ENCODE results near the gene LRP1-AS. TPM values are rescaled to one million over a fixed set of nuclear protein-coding genes. Genes with fewer than 3 reads are reported as not detected.

The LRP1-AS gene
- total RNA-seq, 4 donors from 2014 or later: not detected

GRCh38 chr12:57194253-57194652 lies 46.8 kb upstream of the LRP1-AS start:
- Histone ChIP-seq H3K9me3 (no peaks in the 10 kb centered on the region), H3K36me3 (peaks cover 1 to 100% (median 26%) of the 10 kb centered on the region in 3 donors), H3K4me3 (no peak overlapping the region), H3K4me1 (no peaks in the 10 kb centered on the region), H3K27me3 (no peaks in the 10 kb centered on the region), H3K27ac (no peak overlapping the region)
- DNase-seq (ENCODE audit: low spot score in 2 of 2): no peak
- WGBS, 2 donors: 92 to 93% methylated on average over 15 to 16 of the region's 18 CpGs
- TF ChIP-seq EP300 (IDR thresholded peaks at IDR 0.05) (no peak), POLR2A (IDR thresholded peaks at IDR 0.05) (no peak), CTCF (IDR thresholded peaks at IDR 0.05) (no peak)

GRCh38 chr12:57193706-57194245 lies 46.4 kb upstream of the LRP1-AS start:
- H3K4me3 ChIP-seq: no peak overlapping the region
- WGBS, 2 donors: 83 to 86% methylated on average over 7 to 18 of the region's 19 CpGs
- H3K9me3 ChIP-seq: no peaks in the 10 kb centered on the region
- TF ChIP-seq EP300 (IDR thresholded peaks at IDR 0.05): no peak
- no peak for TF ChIP-seq POLR2A (IDR thresholded peaks at IDR 0.05)
- DNase-seq (ENCODE audit: low spot score in 2 of 2): no peak
- no peaks in the 10 kb centered on the region for H3K4me1 ChIP-seq
- no peak overlapping the region for H3K27ac ChIP-seq
- H3K36me3 ChIP-seq: peaks cover 4 to 100% (median 26%) of the 10 kb centered on the region in 3 donors
- H3K27me3 ChIP-seq: no peaks in the 10 kb centered on the region

GRCh38 chr12:57192920-57193319 lies 45.5 kb upstream of the LRP1-AS start:
- TF ChIP-seq CTCF (IDR thresholded peaks at IDR 0.05): no peak
- TF ChIP-seq EP300 (IDR thresholded peaks at IDR 0.05): no peak
- TF ChIP-seq POLR2A (IDR thresholded peaks at IDR 0.05): no peak
- H3K36me3 ChIP-seq: peaks cover 4 to 100% (median 19%) of the 10 kb centered on the region in 3 donors
- DNase-seq (ENCODE audit: low spot score in 2 of 2): no peak
- H3K4me3 ChIP-seq: no peak overlapping the region
- H3K27ac ChIP-seq: no peak overlapping the region
- WGBS, 2 donors: 69 to 76% methylated on average over 11 of the region's 16 CpGs
- no peaks in the 10 kb centered on the region for H3K4me1 ChIP-seq
- no peaks in the 10 kb centered on the region for H3K9me3 ChIP-seq
- no peaks in the 10 kb centered on the region for H3K27me3 ChIP-seq

GRCh38 chr12:57191410-57191809 lies 44.0 kb upstream of the LRP1-AS start:
- no peak overlapping the region for H3K4me3 ChIP-seq
- H3K4me1 ChIP-seq: peaks cover 0 to 6% (median 0%) of the 10 kb centered on the region in 4 donors
- no peak for DNase-seq (ENCODE audit: low spot score in 2 of 2)
- no peaks in the 10 kb centered on the region for H3K27me3 ChIP-seq
- no peaks in the 10 kb centered on the region for H3K9me3 ChIP-seq
- WGBS, 2 donors: 74 to 81% methylated on average over 11 of the region's 11 CpGs
- no peak overlapping the region for H3K27ac ChIP-seq
- H3K36me3 ChIP-seq: peaks cover 4 to 100% (median 20%) of the 10 kb centered on the region in 3 donors
- TF ChIP-seq POLR2A (IDR thresholded peaks at IDR 0.05): no peak
- TF ChIP-seq CTCF (IDR thresholded peaks at IDR 0.05): no peak
- no peak for TF ChIP-seq EP300 (IDR thresholded peaks at IDR 0.05)

GRCh38 chr12:57190821-57191220 lies 43.4 kb upstream of the LRP1-AS start:
- Histone ChIP-seq H3K4me3 (no peak overlapping the region), H3K27ac (no peak overlapping the region), H3K27me3 (no peaks in the 10 kb centered on the region), H3K36me3 (peaks cover 4 to 100% (median 21%) of the 10 kb centered on the region in 3 donors), H3K4me1 (peaks cover 0 to 6% (median 0%) of the 10 kb centered on the region in 4 donors), H3K9me3 (no peaks in the 10 kb centered on the region)
- TF ChIP-seq CTCF (IDR thresholded peaks at IDR 0.05) (no peak), EP300 (IDR thresholded peaks at IDR 0.05) (no peak), POLR2A (IDR thresholded peaks at IDR 0.05) (no peak)
- no peak for DNase-seq (ENCODE audit: low spot score in 2 of 2)
- 87 to 90% methylated on average over 18 to 23 of the region's 23 CpGs for WGBS, 2 donors

All from tibial nerve (tissue), 4 donors.